GM15510 (cell line): ENCODE measurements around the gene ASXL1.

Experiments used
- POLR2A ChIP-seq: IDR thresholded peaks from 3 replicates; pipeline ENCODE4 v1.6.1; 2011; ENCODE audit warnings: borderline replicate concordance; ENCODE audit not compliant: insufficient read length; ENCODE audit errors: extremely low read depth

ASXL1 gene

DNA sequence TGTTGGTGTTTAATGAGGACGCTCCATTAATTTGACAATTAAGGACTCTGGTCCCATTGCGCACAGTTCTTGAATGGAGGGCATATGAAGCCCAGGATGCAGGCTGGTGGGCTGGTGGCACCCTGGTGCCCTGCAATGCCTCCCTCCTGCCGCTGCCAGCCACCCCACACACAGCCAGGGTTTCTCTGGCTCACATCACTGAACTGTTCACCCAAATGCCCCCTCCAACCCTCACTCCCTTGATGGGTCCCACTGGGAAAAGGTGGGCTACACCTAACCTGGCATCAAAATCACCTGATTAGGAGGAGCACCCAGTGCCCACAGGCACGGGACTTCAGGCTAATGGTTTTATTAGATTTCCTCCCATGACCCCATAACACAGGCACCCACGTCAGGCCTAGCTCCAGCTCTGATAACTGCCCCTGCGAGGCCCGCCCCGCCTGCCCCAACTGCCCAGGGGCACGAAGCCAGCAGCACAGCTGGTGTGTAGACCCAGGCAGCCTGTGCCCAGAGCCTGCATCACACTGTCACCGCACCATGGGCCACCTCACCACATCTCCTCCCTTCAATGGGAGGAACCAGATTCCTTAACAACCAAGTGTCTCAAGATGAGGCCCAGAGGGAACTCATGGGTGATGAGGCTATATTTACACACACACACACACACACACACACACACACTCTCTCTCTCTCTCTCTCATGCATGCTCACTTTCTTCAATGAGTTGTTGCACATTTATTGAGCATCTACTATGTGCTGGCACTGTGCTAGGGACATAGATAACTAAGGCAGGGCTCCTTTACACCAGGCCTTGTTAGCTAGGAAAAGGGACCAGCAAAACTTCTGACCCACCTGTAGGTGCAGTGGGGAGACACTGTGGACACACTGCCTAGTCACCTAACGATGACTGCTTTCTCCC is 119.7 kb downstream of the ASXL1 start:
- no peak for TF ChIP-seq POLR2A

DNA sequence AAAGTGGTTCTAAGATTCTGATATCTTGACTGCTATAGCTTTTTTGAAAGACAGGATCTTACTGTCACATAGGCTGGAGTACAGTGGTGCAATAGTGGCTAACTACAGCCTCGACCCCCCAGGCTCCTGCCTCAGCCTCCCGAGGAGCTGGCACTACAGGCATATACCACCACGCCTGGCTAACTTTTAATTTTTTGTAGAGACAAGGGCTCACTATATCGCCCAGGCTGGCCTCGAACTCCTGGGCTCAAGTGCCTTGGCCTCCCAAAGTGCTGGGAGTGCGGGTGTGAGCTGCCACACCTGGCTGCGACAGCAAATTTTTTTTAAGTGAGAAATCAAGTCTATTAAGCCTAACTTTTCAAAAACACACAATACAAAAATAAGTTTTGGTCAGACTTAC is 120.4 kb downstream of the ASXL1 start:
- TF ChIP-seq POLR2A = no peak

DNA sequence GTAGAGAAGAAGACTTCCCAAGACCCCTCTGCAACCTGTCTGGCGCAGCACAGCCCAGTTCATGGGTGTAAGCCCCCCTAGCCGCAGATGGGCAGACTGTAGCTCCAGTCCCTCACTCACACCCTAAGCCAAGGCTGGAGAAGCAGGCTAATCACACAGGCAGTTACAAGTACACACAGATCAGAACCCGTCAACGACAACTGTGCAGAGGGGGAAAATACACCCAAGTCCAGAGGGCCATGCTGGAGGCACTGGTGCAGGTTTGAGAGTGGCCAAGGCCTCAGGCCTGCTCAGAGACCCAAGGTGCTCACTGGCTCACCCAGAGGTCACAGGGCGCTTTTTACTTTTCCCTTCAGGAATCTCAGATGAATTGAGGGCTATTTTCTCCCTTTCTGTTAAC is 120.9 kb downstream of the ASXL1 start:
- no peak for TF ChIP-seq POLR2A

DNA sequence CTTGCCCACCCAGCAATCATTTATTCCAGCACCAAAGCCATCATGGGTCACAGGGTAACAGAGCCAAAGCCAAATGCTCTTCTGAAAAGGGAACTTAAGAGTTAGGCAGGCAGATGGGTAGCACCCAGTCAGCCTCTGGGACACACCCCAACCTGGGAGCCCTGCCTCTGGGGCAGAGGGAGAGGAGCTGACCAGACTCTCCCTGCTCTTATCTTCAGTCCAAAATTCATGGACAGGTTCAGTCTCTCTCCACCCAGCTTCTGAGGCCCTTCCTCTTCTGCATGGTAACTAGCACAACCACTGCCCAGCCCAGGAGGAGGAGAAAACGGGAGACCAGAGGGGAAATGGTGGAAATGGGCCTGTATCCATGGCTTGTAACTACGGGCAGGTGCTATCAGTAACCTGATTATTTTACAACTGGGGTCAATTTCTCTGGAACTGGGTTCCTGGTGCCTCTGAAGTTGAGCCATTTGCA is 121.6 kb downstream of the ASXL1 start:
- no peak for TF ChIP-seq POLR2A

DNA sequence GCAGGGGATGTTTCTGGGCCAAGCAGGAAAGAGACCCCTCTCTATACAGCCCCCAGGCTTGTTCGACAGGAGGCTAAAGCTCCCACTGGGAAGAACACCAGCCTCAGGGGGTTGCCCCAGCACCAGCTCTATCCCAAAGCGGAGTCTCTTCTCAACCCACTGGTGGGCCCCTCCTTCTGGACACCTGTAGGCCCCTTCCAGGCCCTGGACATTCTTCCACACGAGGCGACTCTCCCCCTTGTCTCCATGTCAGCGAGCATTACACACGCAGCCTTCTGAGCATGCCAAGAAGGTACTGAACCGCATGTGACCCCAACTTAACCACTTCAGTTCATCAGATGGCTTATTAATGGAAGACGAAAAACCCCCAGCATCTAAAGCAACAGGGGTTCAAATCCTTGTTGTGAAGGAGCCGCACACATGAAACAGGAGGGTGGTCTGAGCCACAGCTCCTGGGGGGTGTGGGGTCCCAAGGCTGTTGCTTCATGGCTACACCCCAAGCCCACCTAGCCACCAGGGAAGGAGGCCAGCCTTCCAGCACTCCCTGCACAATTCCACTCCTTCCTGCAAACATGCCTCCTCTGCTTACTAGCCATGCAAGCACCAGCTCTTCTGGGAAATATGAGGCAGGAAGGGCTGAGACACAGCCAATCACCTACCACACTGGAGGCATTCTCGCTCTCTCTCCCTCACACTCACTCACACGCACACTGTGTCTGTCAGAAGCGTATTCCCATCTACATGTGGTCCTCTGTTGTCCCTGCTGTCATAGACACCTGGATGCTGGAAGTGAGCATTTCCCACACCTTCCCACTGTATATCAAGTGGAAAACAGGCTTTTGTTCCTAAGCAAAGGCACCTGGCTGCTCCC is 122.5 kb downstream of the ASXL1 start:
- no peak for TF ChIP-seq POLR2A

DNA sequence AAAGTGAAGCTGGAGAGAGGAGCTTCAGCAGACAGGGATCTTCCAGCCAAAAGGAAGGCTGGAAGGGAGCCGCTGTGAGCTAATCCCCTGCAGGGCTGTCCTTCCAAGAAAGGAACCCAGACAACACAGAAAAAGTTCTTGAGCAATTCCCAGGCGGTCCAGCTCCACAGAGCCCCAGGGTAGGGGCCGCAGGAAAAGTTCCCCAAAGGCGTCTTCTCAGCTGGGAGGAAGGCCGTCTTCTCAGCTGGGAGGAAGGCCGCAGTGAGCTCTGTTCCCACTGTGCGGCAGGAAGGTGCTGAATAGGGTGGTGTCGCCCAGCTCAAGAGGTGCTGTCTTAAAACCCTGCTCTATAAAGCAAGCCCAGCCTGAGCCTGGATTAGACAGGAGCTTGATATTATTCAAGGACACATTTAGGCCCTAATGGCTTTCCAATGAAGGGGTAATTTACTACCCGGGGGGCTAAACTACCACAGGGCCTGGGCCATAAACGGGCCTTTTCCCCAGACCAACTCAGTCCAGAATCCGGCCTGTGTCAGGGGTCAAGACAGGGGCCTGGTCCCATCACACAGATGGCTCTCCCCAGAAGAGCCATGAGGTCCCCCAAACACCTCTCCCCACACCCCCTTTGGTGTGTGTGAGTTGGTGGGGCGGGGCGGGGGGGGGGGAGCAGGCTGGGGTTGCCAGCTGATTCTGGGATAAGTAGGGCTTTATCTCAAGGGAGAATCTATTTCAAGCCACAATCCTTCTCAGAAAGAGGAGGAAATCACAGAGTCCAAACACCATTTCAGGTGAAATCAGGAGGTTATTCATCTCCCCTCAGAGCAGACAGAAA is 123.4 kb downstream of the ASXL1 start:
- no peak for TF ChIP-seq POLR2A

DNA sequence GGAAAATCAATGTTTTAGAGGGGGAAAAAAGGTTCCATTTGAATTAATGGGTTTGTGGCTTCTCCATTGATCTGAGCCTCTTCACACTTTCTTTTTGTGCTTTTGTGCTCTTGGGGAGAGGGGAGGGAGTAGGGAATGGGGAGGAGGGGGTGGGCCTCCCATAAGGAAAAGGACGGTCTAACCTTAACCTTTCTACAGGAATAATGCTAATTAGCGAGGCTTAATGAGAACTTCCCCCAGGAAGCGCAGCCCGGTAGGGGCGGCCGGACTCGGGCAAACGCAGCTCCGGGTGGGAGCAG is 124.0 kb downstream of the ASXL1 start:
- no peak for TF ChIP-seq POLR2A

DNA sequence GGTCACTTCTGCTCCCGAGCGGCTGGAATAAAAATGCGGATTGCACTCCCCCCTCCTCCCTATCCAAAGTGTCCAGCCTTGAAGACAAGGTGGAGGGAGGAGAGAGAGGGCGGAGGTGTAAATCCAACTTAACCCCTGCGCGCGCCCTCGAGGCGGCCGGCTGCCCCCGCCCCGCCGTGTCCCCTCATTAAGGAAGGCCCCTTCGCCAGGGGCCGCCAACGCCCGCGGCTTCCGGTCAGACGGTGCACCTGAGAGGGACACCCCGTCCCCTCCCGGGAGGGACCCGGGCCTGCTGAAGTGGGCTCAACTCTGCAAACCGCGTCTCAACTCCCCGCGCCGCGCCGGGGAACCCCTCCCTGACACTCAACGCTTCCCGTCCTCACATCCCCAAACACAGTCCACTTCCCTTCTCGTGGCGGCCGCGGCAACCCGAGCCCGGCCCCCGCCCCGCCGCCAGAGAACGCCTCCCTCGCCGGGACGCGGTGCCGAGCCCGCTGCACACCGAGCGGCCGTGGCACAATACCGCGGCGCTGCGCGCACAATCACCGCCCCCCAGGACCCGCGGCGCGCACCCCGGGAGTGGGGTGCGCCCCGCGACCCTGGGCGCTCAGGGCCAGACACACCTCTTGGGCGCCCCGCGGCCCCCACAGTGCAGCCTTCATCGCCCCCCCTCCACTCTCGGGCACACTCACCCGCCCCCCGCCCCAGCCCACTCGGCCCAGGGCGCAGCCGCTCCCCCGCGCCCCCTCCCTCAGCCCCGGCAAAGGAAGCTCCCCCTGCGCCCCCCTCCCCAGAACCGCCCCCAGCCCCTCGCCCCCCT is 124.5 kb downstream of the ASXL1 start:
- TF ChIP-seq POLR2A = no peak

DNA sequence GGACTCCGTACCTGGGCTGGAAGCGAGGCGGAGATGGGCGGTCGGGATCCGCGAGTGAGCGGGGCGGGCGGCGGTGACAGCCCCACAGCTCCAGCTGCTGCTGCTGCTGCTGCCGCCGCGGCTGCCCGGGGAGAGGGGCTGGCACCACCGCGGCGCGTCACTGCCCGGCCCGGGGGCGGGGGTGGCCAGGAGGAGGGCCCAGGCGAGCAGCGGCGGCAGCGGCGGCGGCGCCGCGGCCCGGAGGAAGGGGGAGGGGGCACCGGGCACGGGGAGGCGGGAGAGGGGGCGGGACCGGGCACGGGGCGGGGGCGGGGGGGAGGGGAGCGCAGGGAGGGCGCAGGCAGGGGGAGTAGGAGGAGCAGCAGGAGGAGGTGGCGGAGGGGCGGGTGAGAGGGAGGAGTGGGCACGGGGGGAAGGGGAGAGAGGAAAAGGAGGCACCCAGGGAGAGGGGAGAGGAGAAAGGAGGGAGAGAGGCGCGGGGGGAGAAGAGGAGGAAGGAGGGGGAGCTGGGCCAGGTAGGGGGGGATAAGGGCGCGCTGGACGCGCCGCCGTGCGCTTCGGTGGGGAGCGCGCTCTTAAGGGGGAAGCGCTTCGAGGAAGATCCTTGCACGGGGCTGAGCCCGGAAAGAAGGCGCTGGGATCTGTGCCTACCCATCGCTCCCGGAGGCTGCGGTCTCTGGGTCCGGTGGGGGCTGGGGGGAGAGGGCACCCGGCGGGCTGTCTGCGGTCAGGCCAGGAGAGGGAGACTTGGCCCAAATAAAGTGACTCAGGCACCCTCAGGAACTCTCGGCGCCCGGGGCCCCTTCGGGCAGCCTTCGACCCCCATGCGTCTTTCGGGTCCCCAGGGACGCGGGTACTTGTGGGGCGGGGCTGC is 125.5 kb downstream of the ASXL1 start:
- TF ChIP-seq POLR2A = no peak

DNA sequence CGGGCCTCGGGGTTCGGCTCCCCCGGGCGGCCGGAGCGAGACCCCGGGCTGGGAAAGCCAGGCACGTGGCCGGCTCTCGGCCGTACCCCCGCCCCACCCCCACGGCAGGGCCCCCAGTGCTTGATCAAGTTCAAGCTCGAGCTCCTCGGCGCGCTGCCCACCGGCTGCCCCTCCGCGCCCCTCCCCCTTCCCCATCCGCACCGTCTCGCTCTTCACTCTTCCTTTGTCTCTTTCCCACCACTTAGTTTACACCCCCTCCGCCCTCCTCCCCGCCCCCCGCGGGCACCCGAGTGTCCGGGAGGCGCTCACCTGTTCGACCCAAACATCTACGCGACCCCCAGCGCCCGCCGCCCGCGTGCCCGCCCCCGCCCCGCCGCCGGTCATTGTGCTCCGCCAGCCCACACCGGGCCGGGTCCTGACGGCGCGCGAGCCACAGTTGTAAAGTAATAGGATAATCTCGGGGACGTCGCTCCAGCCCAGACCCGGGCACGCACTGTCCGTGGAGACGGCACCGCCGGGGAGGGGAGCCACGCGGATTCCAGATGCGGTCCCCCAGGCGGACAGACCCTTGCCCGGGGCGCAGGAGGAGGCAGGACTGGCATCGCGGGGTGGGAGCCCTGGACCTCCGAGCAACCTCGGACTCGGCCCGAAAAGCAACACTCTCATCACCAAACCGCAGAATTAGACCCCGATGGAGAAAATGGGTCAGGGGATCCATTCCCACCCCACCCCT is 126.3 kb downstream of the ASXL1 start:
- TF ChIP-seq POLR2A = no peak

DNA sequence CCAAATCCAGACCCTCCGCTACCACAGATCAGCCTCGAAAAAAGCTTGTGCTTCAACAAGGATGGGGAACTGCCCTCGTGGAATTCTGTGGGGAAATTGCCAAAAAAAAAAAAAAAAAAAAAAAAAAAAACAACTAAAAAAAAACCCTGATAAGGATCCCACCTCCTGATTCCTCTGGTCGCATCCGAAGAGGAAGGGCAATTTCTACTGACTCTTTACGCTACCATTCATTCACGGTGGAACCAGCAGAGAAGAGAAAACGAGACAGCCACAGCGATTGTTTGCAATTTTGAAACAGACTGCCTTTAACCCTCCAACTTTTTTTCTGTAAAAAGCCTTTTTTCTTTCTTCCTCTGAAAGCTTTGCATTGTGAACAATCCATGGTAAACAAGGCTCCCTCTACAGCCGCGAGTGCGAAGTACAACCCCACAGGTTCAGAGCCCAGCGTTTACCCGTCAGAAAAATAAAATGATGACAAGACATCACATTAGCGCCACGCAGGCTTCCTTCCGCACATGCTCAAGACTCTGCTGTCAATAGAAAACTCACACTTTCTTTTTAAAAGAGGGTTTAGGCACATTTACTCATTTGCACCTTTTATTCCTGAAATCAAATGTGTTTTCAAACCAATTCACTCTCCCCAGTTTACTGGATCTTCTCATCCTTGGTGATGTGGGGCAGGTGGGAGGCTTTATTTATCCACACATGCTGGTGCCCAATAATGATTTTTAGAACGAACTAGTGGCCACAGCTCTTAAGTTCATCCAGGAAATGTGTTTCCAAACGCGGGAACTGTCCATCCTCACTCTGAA is 127.0 kb downstream of the ASXL1 start:
- TF ChIP-seq POLR2A = no peak

DNA sequence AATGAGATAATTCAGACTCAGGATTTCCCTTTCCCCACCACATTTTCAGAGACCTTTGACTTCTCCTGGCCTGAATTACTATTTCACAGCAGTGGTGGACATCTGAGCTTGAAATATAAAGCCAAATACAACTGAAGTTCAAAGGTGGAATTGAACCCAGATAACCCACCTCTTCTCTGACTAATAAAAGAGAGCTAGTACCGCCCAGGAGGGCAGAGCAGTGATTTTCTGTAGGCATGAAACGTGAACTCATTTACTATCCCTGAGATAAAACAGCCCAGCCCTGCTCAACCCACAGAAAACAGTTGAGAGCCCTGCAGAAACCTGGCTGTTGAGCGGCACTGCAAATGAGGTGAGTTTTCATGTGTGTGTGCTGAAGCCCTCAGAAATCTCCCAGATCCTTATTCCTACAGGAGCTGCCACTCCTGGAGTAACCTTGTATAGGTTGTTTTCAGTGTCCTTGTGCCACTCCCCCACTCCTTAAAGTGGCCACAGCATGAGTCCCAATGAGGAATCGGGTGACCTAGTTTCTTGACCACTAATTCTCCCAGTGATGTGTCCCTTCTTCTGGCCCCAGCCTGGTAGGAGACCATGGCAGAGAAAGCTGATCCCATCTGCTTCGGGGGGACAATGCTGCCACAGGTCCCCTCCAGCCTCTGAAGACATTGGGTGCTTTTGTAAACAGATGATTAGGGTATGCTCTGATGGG is 127.8 kb downstream of the ASXL1 start:
- no peak for TF ChIP-seq POLR2A

DNA sequence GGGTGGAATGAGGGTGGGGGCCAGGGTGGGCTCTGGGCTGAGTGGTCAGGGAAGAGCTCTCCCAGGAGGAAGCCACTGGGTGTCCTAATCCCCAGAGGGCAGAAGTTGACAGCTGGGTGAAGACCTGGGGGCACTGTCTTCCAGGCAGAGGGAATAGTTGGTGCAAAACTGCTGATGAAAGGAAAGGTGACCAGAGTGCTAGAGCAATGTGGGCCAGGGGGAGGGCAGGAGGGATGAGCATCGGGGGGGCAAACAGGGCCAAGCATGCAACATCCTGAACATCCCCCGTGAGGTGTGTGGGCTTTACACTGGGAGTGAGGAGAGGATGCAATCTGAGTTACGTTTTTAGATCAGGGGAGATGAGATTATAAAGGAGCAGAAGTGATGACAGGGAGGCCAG is 129.2 kb downstream of the ASXL1 start:
- TF ChIP-seq POLR2A = no peak
